ENCODE data around the gene SLC24A1. TPM values are rescaled to one million over a fixed set of nuclear protein-coding genes. Genes with fewer than 3 reads are reported as not detected.

Gene SLC24A1
- total RNA-seq, 1 donor from 2014 or later, result 10.3 TPM

DNA sequence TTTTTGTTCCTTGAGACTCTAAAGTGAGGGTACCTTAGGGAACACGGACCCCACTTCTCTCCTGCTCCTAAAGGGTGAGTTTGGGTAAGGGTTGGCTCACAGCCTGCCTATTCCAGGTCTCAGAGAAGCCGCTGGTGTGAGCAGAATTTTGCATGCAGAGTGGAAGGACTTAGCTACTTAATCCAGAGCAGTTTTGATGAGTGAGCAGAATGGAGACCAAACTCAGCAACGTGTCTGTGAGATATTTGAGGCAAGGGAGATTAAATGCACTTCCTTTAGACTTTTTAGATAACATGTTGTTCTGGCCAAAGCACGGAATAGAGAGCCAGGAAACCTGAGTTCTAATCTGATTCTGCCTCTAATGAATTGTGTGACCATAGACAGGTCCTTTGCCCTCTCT lies 5.1 kb downstream of the SLC24A1 start:
- Mint-ChIP-seq H3K27ac (ENCODE audit: unreplicated experiment) (no peak overlapping the region), H3K4me1 (ENCODE audit: low read depth, unreplicated experiment) (no peaks in the 10 kb centered on the region), H3K4me3 (ENCODE audit: unreplicated experiment) (no peak overlapping the region), H3K27me3 (ENCODE audit: low read depth, unreplicated experiment) (no peaks in the 10 kb centered on the region), H3K36me3 (ENCODE audit: low read depth, unreplicated experiment) (peaks cover 21% of the 10 kb centered on the region), H3K9me3 (ENCODE audit: unreplicated experiment) (peaks cover 5% of the 10 kb centered on the region)
- Histone ChIP-seq H3K4me2 (ENCODE audit: low read length) (no peak overlapping the region), H3K79me2 (ENCODE audit: insufficient read depth, low read length) (no peaks in the 10 kb centered on the region), H4K20me1 (ENCODE audit: insufficient read depth, low read length) (no peaks in the 10 kb centered on the region), H3K9me3 (ENCODE audit: insufficient read depth, low read depth, low read length) (no peaks in the 10 kb centered on the region), H2AFZ (ENCODE audit: low read depth, low read length) (no peak overlapping the region), H3K4me3 (ENCODE audit: insufficient read depth, low read depth, low read length) (no peak overlapping the region), H3K9ac (ENCODE audit: low read length) (no peak overlapping the region), H3K27ac (ENCODE audit: low read depth, low read length) (no peak overlapping the region), H3K27me3 (ENCODE audit: insufficient read depth, low read length) (no peaks in the 10 kb centered on the region), H3K4me1 (ENCODE audit: insufficient read depth, low read length) (no peaks in the 10 kb centered on the region), H3K36me3 (ENCODE audit: insufficient read depth, low read length) (no peaks in the 10 kb centered on the region)
- TF ChIP-seq CTCF (IDR thresholded peaks at IDR 0.05; ENCODE audit: insufficient read depth, low read depth, low read length), result no peak
- TF ChIP-seq EZH2 (IDR thresholded peaks at IDR 0.05; ENCODE audit: insufficient read depth, low read length), result no peak
- FAIRE-seq (no peak), DNase-seq (ENCODE audit: low read depth) (no peak)

DNA sequence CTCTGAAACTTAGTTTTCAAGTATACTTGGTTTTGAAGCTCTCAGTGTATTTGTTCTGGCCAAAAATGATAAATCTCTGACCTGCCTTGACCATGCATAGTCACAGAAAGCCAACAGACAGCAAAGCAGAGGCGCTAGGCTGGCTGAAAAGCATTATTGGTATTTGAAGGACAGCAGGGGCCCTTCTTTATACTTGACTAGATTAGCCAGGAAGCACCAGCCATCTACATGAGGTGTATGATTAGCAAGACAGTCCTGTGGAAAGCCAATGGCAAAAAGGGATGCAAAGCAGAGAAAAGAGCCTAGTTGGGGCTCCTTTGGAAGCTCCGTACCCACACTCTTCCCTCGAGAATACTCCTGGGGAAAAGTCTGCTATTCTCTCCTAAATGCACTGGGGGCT lies 7.8 kb downstream of the SLC24A1 start:
- Mint-ChIP-seq H3K27ac (ENCODE audit: unreplicated experiment) (no peak overlapping the region), H3K4me3 (ENCODE audit: unreplicated experiment) (no peak overlapping the region), H3K36me3 (ENCODE audit: low read depth, unreplicated experiment) (peaks cover 17% of the 10 kb centered on the region), H3K9me3 (ENCODE audit: unreplicated experiment) (peaks cover 5% of the 10 kb centered on the region), H3K27me3 (ENCODE audit: low read depth, unreplicated experiment) (no peaks in the 10 kb centered on the region), H3K4me1 (ENCODE audit: low read depth, unreplicated experiment) (peaks cover 3% of the 10 kb centered on the region)
- H3K9ac ChIP-seq (ENCODE audit: low read length), result no peak overlapping the region
- no peak overlapping the region for H3K4me2 ChIP-seq (ENCODE audit: low read length)
- no peaks in the 10 kb centered on the region for H3K27me3 ChIP-seq (ENCODE audit: insufficient read depth, low read length)
- H2AFZ ChIP-seq (ENCODE audit: low read depth, low read length), result no peak overlapping the region
- no peak overlapping the region for H3K4me3 ChIP-seq (ENCODE audit: insufficient read depth, low read depth, low read length)
- no peaks in the 10 kb centered on the region for H3K4me1 ChIP-seq (ENCODE audit: insufficient read depth, low read length)
- FAIRE-seq (no peak), DNase-seq (ENCODE audit: low read depth) (no peak)
- no peaks in the 10 kb centered on the region for H4K20me1 ChIP-seq (ENCODE audit: insufficient read depth, low read length)
- TF ChIP-seq EZH2 (IDR thresholded peaks at IDR 0.05; ENCODE audit: insufficient read depth, low read length), result no peak
- no peak for TF ChIP-seq CTCF (IDR thresholded peaks at IDR 0.05; ENCODE audit: insufficient read depth, low read depth, low read length)
- H3K9me3 ChIP-seq (ENCODE audit: insufficient read depth, low read depth, low read length), result no peaks in the 10 kb centered on the region
- no peak overlapping the region for H3K27ac ChIP-seq (ENCODE audit: low read depth, low read length)
- H3K36me3 ChIP-seq (ENCODE audit: insufficient read depth, low read length), result no peaks in the 10 kb centered on the region
- H3K79me2 ChIP-seq (ENCODE audit: insufficient read depth, low read length), result no peaks in the 10 kb centered on the region

GRCh38 chr15:65630760-65631159 lies 9.0 kb downstream of the SLC24A1 start:
- H3K4me3 Mint-ChIP-seq (ENCODE audit: unreplicated experiment), result no peak overlapping the region
- Histone ChIP-seq H3K36me3 (ENCODE audit: insufficient read depth, low read length) (no peaks in the 10 kb centered on the region), H3K27me3 (ENCODE audit: insufficient read depth, low read length) (no peaks in the 10 kb centered on the region), H4K20me1 (ENCODE audit: insufficient read depth, low read length) (no peaks in the 10 kb centered on the region), H3K79me2 (ENCODE audit: insufficient read depth, low read length) (no peaks in the 10 kb centered on the region), H3K4me2 (ENCODE audit: low read length) (no peak overlapping the region), H3K4me1 (ENCODE audit: insufficient read depth, low read length) (no peaks in the 10 kb centered on the region), H3K27ac (ENCODE audit: low read depth, low read length) (no peak overlapping the region), H2AFZ (ENCODE audit: low read depth, low read length) (no peak overlapping the region), H3K4me3 (ENCODE audit: insufficient read depth, low read depth, low read length) (no peak overlapping the region), H3K9ac (ENCODE audit: low read length) (no peak overlapping the region), H3K9me3 (ENCODE audit: insufficient read depth, low read depth, low read length) (no peaks in the 10 kb centered on the region)
- no peak for TF ChIP-seq EZH2 (IDR thresholded peaks at IDR 0.05; ENCODE audit: insufficient read depth, low read length)
- no peak for TF ChIP-seq CTCF (IDR thresholded peaks at IDR 0.05; ENCODE audit: insufficient read depth, low read depth, low read length)
- peaks cover 1% of the 10 kb centered on the region for H3K9me3 Mint-ChIP-seq (ENCODE audit: unreplicated experiment)
- H3K4me1 Mint-ChIP-seq (ENCODE audit: low read depth, unreplicated experiment), result peaks cover 3% of the 10 kb centered on the region
- H3K36me3 Mint-ChIP-seq (ENCODE audit: low read depth, unreplicated experiment), result peaks cover 7% of the 10 kb centered on the region
- FAIRE-seq (no peak), DNase-seq (ENCODE audit: low read depth) (no peak)
- no peaks in the 10 kb centered on the region for H3K27me3 Mint-ChIP-seq (ENCODE audit: low read depth, unreplicated experiment)
- no peak overlapping the region for H3K27ac Mint-ChIP-seq (ENCODE audit: unreplicated experiment)

All from astrocyte (in vitro differentiated cells and primary cell).